ENCODE results near the gene CWC25. TPM values are rescaled to one million over a fixed set of nuclear protein-coding genes. Genes with fewer than 3 reads are reported as not detected.

The CWC25 gene
- total and polyA plus RNA-seq, 9 of the 15 experiments (the other 6 are each of a cell fraction or from before 2014, with no cell fraction given) = 16.5 to 27.4 (median 23.0) TPM

- in situ Hi-C loops (cut with MboI) (no loop called here), intact Hi-C loops (cut with micrococcal nuclease) (no loop called here)
- H3K36me3 ChIP-seq (ENCODE audit: control insufficient read depth, insufficient read depth, low read length) = peaks cover 23% of the 10 kb centered on the region; the same call in 2 of the 3 replicates
- DNase-seq (ENCODE audit: extremely low read depth in 1 of 4, low spot score in 3 of 4) (peak in 1 of 4 experiments; percentile 17), FAIRE-seq (no peak), ATAC-seq (no peak)
- H3K27ac ChIP-seq (ENCODE audit: extremely low read depth, low read depth, low read length) = peak overlapping the region; percentile 97
- H3K4me1 ChIP-seq (replicated peaks in 1 of 2; ENCODE audit: control insufficient read depth in 2 of 2, insufficient read depth in 2 of 2, low read length in 2 of 2) = peaks cover 4 to 6% of the 10 kb centered on the region in 2 experiments; a peak in 4 of 5 replicates
- BruUV-seq (replicated peaks) = no TSS peak
- peaks cover 29% of the 10 kb centered on the region for H3K79me2 ChIP-seq (ENCODE audit: control insufficient read depth, insufficient read depth, low read length)
- H3K27me3 ChIP-seq (ENCODE audit: control insufficient read depth in 2 of 2, insufficient read depth in 2 of 2, low read length in 2 of 2) = no peaks in the 10 kb centered on the region
- no peaks in the 10 kb centered on the region for H3K9me1 ChIP-seq (ENCODE audit: control insufficient read depth, insufficient read depth, low read length)
- H4K20me1 ChIP-seq (replicated peaks; ENCODE audit: control insufficient read depth, insufficient read depth, low read length) = no peaks in the 10 kb centered on the region; the same call in 1 of the 2 replicates
- H2AFZ ChIP-seq (ENCODE audit: low read depth, low read length) = peak overlapping the region; percentile 88
- ChIA-PET CTCF (ENCODE audit: low intra/inter-chr PET ratio) (no interaction called here), POLR2A (interaction anchor here (0.7 to 2.3 kb wide), 13 partner anchors 8 to 94 kb away, joined by 3 to 9 read pairs (median 4); partner anchors contain the start of gene RPL23)
- 80% methylated on average over 17 of the region's 17 CpGs for WGBS (ENCODE audit: insufficient coverage, low coverage, missing lambda C conversion rate)
- H3K9ac ChIP-seq (ENCODE audit: insufficient read depth in 1 of 2, low read depth in 2 of 2, low read length in 2 of 2) = peak overlapping the region; percentile 94 to 97; a peak in 3 of 4 replicates
- H3K4me2 ChIP-seq (ENCODE audit: insufficient read depth, low read length) = peak overlapping the region; percentile 95
- no peaks in the 10 kb centered on the region for H3K9me3 ChIP-seq (replicated peaks; ENCODE audit: control insufficient read depth, insufficient read depth, low read depth, low read length)
- peak overlapping the region; percentile 68 for H3K4me3 ChIP-seq
- TF ChIP-seq HDGF (IDR thresholded peaks at IDR 0.05) = peak; percentile 36; the same call in 1 of the 2 replicates
- TF ChIP-seq SMARCE1 (IDR thresholded peaks at IDR 0.05) = no peak
- peak; percentile 85; the same call in 1 of the 2 replicates for TF ChIP-seq NFRKB (IDR thresholded peaks at IDR 0.05; ENCODE audit: low read depth)
- TF ChIP-seq HMBOX1 (IDR thresholded peaks at IDR 0.05) = no peak
- no peak for TF ChIP-seq MIER1 (IDR thresholded peaks at IDR 0.05; ENCODE audit: low read depth)
- TF ChIP-seq RERE (CRISPR knock-in tag; IDR thresholded peaks at IDR 0.05; ENCODE audit: borderline replicate concordance) = no peak
- peak; percentile 39 for TF ChIP-seq ARHGAP35 (IDR thresholded peaks at IDR 0.05; ENCODE audit: partially characterized antibody)
- TF ChIP-seq HEY1 (CRISPR knock-in tag; IDR thresholded peaks at IDR 0.05; ENCODE audit: borderline replicate concordance) = no peak
- TF ChIP-seq MAFF (IDR thresholded peaks at IDR 0.05; ENCODE audit: low read length) = no peak
- no peak for TF ChIP-seq MCM2 (IDR thresholded peaks at IDR 0.05; ENCODE audit: low read depth)
- TF ChIP-seq MTA1 (IDR thresholded peaks at IDR 0.05; ENCODE audit: borderline replicate concordance) = no peak
- no peak for TF ChIP-seq MEIS2 (IDR thresholded peaks at IDR 0.05; ENCODE audit: partially characterized antibody)
- TF ChIP-seq ZNF785 (CRISPR knock-in tag; IDR thresholded peaks at IDR 0.05) = no peak
- peak; percentile 91 for TF ChIP-seq THRAP3 (IDR thresholded peaks at IDR 0.05; ENCODE audit: borderline replicate concordance)
- TF ChIP-seq ZNF512 (tag; IDR thresholded peaks at IDR 0.05) = peak; percentile 70
These were observed 684 bp upstream of the CWC25 start for GRCh38 chr17:38825762-38826247.

All from K562 (cell line).